ENCODE data around the gene CNTNAP2.
"Not testable (repeated sequence)": the region's sequence is repeated elsewhere in the genome, so short reads cannot be mapped to it uniquely, and the experiment has no call there.

CNTNAP2 gene

DNA sequence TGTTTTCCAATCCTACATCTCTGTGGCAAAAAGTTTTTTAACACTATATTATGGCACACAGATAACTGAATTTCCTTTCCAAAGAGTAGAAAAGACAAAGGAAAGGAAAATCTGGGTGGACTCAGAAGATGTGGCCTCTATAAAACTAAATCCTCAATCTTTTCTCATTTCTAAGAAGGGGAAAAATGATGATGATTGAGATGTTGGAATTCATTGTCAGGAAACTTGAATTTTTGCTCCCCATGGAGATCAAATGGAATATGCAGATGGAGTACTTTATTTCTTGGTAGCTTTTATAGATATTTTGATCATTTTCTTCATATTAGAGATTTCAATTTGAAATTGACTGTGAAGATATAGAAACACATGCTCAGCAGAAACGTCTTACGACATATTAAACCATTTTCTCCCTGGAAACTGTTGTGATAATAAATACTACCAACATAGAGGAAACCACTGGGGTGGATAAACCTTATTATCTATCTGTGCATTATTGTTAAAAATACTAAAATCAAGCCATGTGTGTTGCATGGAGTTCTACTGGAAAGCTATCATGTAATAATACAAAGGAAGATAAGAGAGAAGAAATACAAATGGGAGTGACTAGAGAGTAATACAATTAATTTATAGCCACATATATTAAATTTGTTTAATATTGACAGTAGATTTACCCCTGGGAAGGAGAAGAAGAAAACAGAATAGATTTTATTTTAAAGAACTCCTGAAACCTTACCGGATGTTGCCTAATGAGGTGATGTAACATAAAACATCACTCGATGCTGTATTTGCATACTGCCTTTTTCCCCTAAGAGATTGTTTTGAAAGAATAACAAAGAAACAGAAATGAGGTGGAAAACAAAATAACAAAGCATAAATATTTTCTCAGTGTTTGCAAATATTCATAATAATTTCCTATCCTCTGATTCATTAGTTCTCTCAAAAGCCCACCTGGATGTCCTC, 1542.7 kb downstream of the CNTNAP2 start:
- DNase-seq = no peak

- no peak for DNase-seq
Observed at GRCh38 chr7:147664541-147664940, 1547.9 kb downstream of the CNTNAP2 start.

DNA sequence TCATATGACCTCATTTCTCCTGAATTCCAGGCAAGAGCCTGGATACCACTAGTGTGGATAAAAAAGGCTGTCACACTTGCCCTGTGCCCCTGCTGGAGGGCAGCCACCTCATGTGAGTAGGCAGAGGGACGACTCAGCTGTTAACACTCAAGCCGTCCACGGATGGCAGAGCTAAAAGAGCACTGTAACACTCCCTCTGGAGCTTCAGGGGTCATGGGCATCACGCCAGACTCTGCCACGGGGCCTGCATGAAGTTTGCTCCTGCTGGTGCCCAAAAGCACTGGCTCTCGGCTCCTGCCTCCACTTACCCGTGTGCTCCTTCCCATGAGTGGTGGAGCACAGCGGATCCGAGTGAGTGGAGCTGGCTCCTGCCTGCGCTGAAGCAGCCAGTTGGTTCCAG, 1554.2 kb downstream of the CNTNAP2 start:
- no peak for DNase-seq

DNA sequence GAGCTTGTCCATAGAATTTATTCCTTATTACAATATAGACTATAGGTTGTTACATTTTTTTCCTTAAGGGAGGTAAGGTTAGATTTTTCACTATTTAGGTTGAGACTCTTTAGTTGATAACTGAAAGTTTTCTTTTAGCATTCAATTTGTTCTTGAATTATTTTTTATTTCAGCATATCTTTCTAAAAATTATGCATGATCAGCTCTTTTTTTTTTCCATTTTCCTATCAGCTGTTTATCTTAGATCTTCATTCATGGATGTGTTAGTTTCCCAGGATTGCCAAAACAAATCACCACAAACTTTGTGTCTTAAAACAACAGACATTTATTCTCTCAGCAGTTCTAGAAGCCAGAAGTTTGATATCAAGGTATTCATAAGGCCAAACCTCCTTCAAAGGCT, 1558.1 kb downstream of the CNTNAP2 start:
- no peak for DNase-seq

- DNase-seq = no peak
Observed at GRCh38 chr7:147678943-147679342, 1562.3 kb downstream of the CNTNAP2 start.

DNA sequence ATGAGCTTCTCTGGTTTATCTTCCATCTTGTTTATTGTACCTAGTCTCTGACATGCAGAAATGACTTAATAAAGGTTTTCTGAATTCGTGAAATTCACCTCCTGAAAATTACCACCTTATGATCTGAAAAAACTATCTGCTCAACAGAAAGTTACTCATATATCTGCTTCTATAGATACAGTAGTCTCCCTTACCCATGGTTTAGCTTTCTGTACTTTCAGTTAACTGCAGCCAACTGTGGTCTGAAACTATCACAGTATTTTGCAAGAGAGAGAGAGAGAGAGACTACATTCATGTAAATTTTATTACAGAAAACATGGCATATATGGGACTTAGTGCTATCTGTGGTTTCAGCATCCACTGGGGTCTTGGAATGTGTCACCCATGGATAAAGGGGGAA, 1564.9 kb downstream of the CNTNAP2 start:
- DNase-seq = no peak

DNA sequence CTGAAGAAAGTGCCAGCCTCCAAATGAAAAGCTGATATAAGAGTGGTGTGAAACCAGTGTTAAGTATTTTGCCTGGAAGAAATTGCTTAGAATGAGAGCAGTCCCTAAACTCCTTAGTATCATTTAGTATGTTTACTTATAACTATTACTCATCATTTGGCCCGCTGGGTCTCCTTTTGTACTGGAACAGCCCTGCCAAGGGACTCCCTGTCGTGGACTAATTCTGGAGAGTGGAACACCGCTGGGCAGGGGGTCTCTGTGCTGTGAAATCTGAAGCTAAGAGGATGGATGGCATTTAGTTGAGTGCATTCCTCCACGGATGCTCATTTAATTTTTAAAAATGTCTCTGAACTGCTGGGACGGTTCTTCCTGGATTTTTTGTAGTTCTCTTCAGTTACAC, 1584.1 kb downstream of the CNTNAP2 start:
- DNase-seq = no peak

- DNase-seq = no peak
Observed at GRCh38 chr7:147707926-147708325, 1591.3 kb downstream of the CNTNAP2 start.

DNA sequence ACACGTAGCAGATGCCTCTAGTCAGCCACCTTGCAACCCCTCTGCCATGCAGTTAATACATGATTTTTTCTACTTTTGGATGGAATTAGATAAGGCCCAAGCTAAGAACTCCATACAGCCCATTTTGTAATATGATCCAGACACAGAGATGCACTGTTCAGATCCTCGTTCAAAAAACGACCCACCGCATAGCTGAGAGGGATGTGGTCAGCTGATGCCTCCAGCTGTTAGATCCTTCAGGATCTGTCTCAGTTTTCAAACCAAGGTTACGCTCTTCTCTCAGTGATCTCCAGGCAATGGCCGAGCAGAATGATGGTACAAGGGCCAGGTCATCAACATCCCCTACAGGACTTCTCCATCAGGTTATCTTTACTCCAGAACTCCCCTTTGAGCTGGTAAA, 1592.3 kb downstream of the CNTNAP2 start:
- DNase-seq = no peak

DNA sequence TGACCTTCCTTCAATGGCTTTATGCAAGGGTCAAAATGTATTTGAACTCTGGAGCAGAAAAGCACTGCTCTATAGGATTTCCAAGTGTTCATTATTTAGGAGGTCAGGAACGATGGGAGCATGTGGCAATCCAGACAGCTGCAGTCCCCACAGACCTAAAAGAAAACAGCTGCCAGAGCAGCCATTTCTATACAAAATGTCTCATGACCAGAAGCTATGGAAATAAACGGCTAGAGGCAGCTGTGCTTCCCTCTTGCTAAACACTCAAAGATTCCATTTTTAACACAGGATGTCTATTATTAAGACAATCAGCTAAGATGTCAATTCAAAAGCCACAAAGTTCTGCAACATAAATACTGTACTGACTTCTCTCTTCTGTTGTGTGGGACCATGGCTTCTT, 1594.8 kb downstream of the CNTNAP2 start:
- no peak for DNase-seq

- no peak for DNase-seq
Observed at GRCh38 chr7:147721962-147722830, 1605.6 kb downstream of the CNTNAP2 start.

DNA sequence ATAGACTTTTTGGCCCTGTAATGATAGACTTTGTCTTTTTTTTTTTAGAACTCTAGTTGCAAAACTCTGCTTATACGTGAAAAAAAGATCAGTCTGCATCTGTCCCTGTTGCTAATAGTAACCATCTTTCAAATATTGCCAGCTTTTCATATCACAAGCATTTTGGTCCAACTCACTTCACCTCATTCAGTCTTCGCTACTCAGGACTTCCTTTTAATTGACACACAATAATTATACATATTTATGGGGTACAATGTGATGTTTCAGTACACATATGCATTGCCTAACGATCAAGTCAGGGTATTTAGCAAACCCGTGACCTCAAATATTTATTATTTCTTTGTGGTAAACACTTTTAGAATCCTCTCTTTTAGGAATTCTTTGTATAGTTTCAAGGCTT, 1606.9 kb downstream of the CNTNAP2 start:
- no peak for DNase-seq

DNA sequence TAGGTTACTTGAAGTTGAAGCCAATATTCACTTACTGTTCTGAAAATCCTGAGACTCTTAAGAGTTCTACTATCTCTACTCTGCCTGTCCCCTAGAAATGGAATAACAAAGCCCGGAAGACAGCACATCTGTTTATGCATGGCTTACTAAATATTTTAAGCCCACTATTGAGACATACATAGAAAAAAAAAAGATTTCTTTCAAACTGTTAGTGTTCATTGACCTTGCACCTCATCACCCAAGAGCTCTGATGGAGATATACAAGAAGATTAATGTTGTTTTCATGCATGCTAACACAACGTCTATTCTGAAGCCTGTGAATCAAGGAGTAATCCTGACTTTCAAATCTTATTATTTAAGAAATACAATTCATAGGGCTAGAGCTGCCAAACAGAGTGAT, 1614.7 kb downstream of the CNTNAP2 start:
- no peak for DNase-seq

GRCh38 chr7:147737559-147738214, 1621.1 kb downstream of the CNTNAP2 start:
- not testable (repeated sequence) for DNase-seq

- no peak for DNase-seq
Observed at GRCh38 chr7:147742301-147742700, 1625.7 kb downstream of the CNTNAP2 start.

DNA sequence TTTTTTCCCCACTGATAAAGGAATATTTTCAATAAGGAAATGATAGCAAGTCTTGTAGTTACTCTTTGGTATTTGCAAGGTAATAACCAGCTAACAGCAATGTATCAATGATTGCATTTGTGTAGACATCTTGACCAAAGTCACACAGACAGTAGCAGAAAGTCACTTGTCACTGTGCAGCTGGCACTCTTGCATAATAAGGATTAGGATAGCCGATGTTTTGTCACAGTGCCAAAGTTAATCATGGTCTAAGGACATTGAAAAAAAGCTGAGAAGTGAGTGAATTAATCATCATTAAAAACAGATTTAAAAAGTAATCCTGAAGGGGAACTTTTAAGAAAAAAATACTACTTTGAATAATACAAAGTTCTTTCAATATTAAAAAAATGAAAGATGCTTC, 1639.7 kb downstream of the CNTNAP2 start:
- no peak for DNase-seq

DNA sequence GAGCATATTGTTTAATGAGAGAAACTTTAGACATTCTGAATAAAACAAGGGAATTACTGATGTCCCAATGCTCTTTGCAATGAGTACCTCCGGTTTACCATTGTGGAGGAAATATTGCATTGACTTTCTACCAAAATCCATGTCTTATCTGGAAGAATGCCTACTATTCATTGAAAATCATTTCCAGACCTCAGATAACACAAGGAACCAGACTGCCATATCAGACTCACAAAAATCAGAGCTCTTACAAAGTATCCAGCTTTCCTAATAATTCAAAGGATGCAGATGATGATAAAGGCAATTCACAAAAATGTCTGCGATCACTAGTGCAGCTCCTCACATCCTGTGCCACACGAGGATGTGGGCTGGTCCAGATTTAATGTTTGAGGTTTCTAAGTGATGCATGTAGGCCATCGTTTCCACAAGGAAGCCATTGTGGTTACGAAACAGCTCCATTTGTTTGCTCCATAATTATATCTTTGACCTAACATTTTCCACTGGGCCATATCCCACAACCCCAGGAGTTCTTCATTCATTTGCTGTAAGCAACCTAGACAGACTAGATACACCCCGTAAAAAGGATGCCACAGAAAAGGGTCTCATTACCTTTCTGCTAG, 1642.8 kb downstream of the CNTNAP2 start:
- peak; percentile 8 for DNase-seq

DNA sequence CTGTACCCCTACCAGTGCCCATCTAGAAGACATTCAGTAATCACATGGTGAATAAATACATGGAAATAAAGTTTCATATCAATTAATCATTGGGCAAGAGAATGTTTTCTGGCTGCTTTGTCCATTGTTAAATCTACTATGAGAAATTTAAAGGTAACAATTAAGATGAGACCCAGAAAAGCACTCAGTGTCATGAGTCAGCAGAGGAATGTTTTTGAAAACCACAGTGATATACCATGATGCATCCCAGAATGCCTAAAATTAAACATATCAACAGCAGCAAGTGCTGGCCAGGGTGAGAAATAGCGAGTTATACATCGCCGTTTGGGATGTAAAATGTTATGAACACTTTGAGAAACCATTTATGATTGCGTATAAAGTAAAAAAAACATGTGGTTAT, 1648.7 kb downstream of the CNTNAP2 start:
- DNase-seq = peak; percentile 27

GRCh38 chr7:147771344-147771743, 1654.7 kb downstream of the CNTNAP2 start:
- DNase-seq = no peak

GRCh38 chr7:147774461-147774860, 1657.9 kb downstream of the CNTNAP2 start:
- no peak for DNase-seq

- DNase-seq = peak; percentile 6
Observed at GRCh38 chr7:147775516-147776284, 1659.1 kb downstream of the CNTNAP2 start.

DNA sequence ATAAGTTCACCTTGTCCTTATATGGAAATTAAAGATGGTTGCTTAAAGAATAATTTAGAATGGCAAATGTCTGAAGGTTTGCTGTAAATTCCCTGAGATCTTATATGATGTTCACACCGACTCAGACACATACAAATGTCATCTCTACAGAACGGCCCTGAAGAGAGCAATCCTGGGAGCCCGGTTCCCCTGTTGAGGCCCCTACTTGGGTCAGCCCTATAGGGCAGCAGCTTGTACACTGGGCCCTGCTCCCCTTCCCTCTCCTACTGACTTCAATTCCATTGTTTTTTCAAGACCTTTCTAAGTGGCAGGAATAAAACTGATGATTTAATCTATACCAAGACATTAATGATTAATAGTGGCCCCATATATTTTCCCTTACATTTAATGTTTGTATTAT, 1660.7 kb downstream of the CNTNAP2 start:
- DNase-seq = no peak
